NCI-H345 (cell line): Measurements from ENCODE around the gene ERV3-1.
"Not testable (repeated sequence)": the region's sequence is repeated elsewhere in the genome, so short reads cannot be mapped to it uniquely, and the experiment has no call there.

Experiments used
- DNase-seq: peaks from one replicate; lab custom pipeline; 2025; lab: John Stamatoyannopoulos, UW

ERV3-1 gene, protein sequence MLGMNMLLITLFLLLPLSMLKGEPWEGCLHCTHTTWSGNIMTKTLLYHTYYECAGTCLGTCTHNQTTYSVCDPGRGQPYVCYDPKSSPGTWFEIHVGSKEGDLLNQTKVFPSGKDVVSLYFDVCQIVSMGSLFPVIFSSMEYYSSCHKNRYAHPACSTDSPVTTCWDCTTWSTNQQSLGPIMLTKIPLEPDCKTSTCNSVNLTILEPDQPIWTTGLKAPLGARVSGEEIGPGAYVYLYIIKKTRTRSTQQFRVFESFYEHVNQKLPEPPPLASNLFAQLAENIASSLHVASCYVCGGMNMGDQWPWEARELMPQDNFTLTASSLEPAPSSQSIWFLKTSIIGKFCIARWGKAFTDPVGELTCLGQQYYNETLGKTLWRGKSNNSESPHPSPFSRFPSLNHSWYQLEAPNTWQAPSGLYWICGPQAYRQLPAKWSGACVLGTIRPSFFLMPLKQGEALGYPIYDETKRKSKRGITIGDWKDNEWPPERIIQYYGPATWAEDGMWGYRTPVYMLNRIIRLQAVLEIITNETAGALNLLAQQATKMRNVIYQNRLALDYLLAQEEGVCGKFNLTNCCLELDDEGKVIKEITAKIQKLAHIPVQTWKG

DNA sequence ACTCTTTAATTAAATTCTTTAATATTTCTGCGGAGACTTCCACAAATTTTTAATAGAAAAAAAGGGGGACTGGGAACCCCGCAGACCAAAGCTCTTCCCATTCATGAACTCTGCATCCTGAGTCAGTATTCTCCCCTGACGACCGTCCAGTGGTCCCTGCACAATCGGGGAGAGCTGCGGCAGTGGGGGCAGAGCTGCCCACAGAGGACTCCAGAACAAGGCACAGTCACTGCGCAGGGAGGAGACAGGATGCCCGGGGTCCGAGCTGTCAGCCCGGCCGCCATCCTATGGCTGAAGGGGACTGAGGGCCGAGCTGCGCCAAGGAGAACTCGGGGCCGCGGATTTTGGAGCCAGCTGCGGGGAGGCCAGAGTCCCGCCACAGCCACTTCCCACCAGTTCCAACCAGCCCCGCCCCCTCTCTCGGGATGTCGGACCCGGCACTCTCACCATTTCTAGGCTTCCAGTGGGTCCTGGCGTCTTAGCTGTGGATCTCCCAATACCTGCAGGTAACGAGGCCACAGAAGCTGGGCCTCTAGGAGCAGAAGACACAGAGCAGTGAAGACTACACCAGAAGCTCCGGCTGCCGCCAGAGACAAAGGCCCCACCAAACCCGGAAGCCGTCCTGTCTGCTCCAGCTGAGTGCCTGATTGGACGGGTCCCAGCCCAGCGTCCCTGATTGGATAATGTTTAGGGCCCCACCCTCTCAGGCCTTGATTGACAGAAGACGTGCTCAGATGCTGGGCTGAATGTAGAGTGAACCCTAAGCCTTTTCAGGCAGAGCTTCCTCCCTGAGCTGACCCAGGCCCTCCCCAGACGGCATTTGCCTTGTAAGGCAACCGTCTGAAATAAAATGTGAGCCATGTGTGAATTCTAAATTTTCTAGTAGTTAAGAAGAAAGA, at the start of gene ERV3-1:
TSS of gene ERV3-1 (minus strand) at position 594 of the 899 bp plus-strand sequence. CDS start 13,661 bp downstream, outside the sequence.
- DNase-seq, result peak; percentile 97

DNA sequence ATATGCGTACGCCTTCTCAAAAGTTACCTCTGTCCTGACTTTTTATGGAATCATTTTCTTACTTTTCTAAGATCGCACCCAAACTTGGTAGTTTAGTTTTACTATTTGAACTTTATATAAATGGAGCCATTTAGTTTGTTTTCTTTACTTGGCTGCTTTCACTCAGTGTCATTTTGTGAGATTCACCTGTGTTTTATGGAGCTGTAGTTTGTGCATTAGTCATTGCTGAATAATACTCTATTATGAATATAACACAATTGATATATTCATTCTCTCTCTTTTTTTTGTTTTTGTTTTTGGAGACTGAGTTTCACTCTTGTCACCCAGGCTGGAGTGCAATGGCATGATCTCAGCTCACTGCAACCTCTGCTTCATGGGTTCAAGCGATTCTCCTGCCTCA, 49.3 kb upstream of the ERV3-1 start:
- not testable (repeated sequence) for DNase-seq

- not testable (repeated sequence) for DNase-seq
Observed at GRCh38 chr7:65054466-65054994, 48.0 kb upstream of the ERV3-1 start.

GRCh38 chr7:65051654-65052053, 45.2 kb upstream of the ERV3-1 start:
- not testable (repeated sequence) for DNase-seq

DNA sequence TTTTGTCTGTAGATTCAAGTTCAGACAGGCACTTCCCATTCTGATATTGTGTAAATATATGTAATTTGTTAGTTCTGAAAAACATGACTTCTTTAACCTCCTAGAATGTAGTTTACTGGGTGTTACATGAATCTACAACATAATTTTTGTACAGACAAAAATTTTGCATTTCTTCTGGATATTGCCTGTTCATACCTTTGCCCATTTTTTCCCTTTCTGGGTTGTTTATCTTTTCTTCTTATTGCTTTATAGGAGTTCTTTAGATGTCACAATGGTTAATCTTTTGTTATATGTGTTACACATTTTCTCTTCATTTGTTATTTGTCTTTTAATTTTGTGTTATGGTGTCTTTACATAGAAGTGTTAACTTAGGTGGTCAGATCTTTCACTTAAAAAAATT, 44.7 kb upstream of the ERV3-1 start:
- DNase-seq, result not testable (repeated sequence)

DNA sequence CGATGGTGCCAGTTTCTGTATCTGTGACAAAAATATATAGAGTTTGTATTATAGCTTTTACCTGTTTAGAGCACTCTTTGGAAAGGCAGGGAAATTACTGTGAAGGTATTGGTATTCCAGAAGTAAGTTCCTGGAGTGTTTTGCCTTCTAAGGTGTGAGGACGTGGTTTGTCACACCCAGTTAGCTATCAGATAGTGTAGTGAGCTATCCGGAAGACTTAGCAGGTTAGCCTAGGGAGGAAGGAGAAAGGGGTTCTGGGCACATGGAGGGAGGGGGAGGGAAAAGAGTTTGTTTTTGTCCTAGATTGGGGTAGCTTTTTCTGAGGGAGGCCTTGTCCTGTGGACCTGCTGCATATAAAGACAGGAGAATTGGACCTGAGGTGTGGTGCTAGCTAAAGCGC, 39.8 kb upstream of the ERV3-1 start:
- DNase-seq, result not testable (repeated sequence)

- not testable (repeated sequence) for DNase-seq
Observed at GRCh38 chr7:65045589-65045988, 39.1 kb upstream of the ERV3-1 start.

DNA sequence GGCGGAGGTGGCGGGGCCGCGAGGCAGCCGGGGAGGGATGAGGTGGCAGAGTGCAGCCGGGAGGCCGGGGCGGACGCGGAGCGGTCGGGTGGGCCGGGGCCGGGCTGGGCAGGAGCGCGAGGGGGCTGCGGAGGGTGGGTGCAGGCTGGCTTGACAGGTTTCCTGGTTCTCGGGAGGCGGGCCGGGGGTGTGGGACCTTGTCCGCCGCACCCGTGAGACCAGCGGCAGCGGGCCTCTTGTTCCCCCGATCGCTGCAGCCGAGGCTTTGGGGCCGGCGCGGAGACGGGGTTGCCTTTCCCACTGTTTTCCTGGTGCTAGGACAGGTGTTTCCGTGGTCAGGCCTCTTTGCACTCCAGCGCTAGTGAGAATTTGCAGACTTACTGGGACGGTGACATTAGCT, 32.3 kb upstream of the ERV3-1 start:
- peak; percentile 32 for DNase-seq

DNA sequence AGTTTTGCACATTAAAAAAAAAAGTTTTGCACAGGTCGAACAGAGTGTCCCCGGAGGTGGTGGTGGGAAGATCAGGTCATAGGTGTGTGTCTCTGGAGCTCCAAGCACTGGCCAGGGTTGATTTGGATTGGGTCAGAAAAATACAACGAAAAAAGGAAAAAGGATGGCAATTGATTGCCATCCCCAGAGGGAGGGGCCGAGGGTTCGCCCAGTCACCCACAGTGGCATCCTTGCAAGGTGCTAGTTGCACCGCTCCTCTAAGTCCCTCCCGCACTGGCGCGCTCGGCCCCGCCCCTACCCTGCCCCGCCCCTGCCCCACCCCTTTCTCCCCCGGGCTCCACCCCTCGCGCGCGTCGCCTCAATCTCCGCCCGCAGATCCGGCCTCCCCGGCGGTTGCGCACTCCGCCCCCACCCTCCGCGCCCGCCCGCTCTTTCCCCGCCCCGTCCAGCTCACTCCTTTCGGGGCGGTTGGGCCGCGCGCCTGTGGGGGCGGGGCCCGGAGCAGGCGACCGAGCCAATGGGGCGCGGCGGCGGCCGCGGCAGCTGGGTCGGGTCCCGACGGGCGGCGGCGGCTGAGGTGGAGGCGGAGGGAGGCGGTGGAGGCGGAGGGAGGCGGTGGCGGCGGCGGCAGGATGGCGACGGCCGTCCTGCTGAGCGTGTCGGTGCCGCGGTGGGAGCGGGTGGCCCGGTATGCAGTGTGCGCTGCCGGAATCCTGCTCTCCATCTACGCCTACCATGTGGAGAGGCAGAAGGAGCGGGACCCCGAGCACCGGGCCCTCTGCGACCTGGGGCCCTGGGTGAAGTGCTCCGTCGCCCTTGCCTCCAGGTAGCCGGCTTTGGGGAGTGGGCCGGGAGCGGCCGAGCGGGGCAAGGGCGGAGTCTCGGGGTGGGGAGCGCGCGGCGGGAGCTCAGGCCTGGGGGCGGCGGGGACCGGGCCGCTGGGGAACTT, 31.5 kb upstream of the ERV3-1 start:
- peak; percentile 96 for DNase-seq

GRCh38 chr7:65036526-65036925, 30.0 kb upstream of the ERV3-1 start:
- not testable (repeated sequence) for DNase-seq

DNA sequence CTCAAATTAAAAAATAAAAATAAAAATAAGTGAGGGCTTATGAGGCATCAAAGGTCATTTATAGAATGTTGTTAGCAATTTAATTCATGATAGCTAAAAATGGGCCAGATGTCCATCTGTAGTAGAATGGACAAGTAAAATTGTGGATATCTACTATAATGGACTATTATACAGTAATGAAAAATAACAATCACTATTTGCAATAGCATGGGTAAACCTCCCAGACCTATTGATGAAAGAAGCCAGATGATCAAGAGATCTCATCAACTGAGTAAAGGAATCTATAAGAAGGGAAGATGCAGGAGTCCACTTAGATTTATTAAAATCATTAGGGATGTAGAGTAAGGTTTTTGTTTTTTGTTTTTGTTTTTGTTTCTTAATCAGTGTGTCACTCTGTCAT, 29.0 kb upstream of the ERV3-1 start:
- not testable (repeated sequence) for DNase-seq

DNA sequence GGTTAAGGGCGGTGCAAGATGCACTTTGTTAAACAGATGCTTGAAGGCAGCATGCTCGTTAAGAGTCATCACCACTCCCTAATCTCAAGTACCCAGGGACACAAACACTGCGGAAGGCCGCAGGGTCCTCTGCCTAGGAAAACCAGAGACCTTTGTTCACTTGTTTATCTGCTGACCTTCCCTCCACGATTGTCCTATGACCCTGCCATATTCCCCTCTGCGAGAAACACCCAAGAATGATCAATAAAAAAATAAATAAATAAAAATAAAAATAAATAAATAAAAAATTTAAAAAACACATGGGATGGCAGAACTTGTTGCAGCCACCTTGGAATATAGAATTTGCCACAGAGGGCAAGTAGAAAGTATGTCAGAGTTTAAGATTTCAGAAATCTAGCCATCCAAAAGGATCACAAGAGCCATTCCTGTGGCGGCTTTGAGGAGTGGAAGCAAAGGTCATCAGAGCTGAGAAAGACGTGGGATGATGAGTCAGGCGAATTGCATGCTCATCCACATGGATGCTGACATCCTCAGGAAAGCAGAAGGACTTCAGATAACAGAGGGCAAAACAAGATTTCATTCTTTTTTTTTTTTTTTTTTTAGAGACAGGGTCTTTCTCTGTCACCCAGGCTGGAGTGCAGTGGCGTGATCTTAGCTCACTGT, 27.8 kb upstream of the ERV3-1 start:
- DNase-seq, result not testable (repeated sequence)

DNA sequence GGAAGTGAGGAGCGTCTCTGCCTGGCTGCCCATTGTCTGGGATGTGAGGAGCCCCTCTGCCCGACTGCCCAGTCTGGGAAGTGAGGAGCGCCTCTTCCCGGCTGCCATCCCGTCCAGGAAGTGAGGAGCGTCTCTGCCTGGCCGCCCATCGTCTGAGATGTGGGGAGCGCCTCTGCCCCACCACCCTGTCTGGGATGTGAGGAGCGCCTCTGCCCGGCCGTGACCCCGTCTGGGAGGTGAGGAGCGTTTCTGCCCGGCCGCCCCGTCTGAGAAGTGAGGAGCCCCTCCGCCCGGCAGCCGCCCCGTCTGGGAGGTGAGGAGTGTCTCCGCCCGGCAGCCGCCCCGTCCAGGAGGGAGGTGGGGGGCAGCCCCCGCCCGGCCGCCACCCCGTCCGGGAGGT, 26.9 kb upstream of the ERV3-1 start:
- not testable (repeated sequence) for DNase-seq

GRCh38 chr7:65025023-65025422, 18.5 kb upstream of the ERV3-1 start:
- not testable (repeated sequence) for DNase-seq

GRCh38 chr7:65020978-65021377, 14.5 kb upstream of the ERV3-1 start:
- DNase-seq, result not testable (repeated sequence)

DNA sequence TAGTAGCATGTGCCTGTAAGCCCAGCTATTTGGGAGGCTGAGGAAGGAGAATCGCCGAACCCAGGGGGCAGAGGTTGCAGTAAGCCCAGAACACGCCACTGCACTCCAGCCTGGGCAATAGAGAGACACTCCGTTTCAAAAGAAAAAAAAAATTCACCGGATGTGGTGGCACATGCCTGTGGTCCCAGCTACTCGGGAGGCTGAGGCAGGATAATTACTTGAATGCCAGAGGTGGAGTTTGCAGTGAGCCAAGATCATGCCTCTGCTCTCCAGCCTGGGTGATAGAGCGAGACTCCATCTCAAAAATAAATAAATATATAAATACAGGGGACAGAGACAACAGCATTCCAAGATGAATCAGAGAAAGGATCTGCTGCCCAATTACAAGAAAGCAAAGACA, 3.4 kb upstream of the ERV3-1 start:
- not testable (repeated sequence) for DNase-seq

- not testable (repeated sequence) for DNase-seq
Observed at GRCh38 chr7:65009394-65009793, 2.9 kb upstream of the ERV3-1 start.

GRCh38 chr7:65007036-65007435, 549 bp upstream of the ERV3-1 start:
- not testable (repeated sequence) for DNase-seq

DNA sequence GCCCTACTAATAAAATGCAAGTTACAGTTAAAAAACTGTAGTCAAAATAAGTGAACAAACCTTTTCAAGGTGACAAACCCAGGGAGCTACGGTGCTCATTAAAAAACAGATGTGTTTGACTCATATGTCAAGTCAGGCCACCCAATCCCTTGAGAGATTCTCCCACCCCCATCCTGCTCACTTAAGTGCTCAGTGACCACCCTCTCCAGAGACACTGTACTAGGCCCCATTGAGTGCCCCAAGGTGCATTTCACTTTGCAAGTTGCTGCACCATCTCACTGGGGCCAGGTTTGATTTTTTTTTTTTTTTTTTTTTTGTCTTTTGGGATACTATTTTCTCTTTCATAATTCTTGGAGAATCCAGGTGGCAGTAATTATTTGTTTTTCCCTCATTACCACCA, 1.9 kb downstream of the ERV3-1 start:
- DNase-seq, result no peak

- no peak for DNase-seq
Observed at GRCh38 chr7:65002972-65003585, 3.4 kb downstream of the ERV3-1 start.
